Measurements from ENCODE around the gene STK11.

Gene STK11

DNA sequence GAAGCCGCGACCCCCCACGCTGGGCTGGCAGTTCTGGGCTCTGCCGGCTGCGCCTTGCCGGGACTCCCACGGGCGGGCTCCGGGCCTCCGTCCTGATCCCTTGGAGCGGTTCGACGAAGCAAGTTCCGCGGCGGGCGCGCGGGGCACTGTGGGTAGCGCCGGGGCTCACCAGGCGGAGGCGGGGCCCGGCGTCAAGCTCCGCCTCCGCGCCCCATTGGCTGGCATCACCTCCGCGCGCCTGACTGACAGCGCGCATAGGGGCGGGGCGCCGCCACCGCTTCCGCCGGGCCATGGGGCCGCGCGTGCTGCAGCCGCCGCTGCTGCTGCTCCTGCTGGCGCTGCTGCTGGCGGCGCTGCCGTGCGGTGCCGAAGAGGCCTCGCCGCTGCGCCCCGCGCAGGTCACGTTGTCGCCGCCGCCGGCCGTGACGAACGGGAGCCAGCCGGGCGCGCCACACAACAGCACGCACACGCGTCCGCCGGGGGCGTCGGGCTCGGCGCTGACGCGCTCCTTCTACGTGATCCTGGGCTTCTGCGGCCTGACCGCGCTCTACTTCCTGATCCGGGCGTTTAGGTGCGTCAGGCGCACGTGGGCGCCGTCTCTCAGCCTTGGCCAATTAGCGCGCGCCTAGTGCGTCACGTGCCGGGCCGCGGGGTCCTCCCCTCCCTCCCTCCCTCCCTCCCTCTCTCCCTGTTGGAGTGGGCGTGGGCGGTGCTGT lies 69.8 kb downstream of the STK11 start, which contains the start of gene FAM174C:
Gene FAM174C (plus strand): TSS at position 271 of the 716 bp plus-strand sequence. CDS start 20 bp downstream, at position 291.
- DNase-seq, result peak; percentile 87

DNA sequence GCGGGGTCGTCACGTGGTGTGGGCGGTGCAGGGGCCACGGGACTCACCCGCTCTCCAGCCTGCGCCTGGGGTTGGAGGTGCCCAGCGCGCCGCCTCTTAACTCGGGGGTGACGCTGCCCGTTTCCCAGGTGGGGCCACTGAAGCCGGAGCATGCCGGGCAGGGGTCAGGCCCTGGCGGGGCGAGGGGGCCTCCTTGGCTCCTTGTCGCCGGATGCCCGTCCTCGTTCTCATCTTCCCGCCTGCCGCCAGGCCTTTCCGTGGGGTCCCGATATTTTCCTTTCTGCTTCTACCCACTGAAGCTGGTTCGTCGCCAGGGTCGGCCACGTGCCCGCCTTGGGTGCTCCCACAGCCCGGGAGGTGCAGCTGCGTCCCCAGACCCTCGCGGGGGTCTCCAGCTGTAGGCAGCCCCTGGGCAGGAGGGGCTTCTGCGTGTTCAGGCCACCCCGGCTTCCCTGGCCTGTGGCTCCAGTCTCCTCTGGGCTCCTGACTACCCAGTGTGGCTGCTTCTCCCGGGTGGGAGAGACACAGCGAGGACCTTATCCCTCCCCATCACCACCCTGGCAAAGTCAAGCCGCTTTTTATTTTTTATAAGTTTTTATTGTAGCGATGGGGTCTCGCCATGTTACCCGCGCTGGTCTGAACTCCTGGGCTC lies 70.5 kb downstream of the STK11 start:
- DNase-seq, result no peak

DNA sequence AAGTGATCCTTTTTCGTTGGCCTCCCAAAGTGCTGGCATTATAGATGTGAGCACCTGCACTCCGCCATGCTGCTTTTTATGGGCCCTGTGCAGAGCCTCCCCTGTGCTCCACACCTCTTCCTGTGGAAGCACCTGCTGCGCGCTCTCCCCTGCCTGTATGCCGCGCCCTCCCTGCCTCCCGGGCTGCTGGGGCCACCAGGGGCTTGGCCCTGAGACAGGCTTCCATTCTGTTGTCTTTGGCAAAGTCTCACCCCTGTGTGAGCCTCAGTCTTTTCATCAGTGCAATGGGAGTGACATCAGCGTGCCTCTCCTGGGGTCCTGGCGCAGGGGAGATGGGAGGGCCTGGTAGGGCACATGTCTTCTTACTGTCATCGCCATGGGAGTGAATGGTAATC lies 71.0 kb downstream of the STK11 start:
- no peak for DNase-seq

DNA sequence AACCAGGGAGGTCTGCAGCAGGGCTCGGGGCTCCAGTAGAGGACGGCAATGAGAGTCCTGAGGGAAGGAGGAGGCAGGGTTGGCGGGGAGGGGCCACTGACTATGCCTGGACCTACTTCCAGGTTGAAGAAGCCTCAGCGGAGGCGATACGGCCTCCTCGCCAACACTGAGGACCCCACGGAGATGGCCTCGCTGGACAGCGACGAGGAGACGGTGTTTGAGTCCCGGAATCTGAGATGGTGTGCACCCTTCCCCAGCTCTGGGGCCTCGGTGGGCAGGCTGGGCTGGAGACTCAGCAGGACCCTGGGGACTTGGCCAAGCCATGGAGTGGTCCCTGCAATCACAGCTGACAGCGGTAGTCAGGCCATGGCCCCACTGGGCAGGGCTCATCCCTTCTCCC lies 71.5 kb downstream of the STK11 start:
- DNase-seq, result no peak

Data from NCI-H2227 treated with DMSO at 0.1 percent for 48 hours (cell line).